Frontal cortex (tissue), 4 donors: ENCODE measurements around the gene RAPGEF5. TPM values are rescaled to one million over a fixed set of nuclear protein-coding genes. Genes with fewer than 3 reads are reported as not detected.

Source experiments
- DNase-seq, 2 donors: peaks; one replicate each; pipeline ENCODE4 v3.0.0; 2012; ENCODE audit warnings: low spot score in 2 of 2
- FAIRE-seq: peaks from 2 replicates; lab custom pipeline; 2012; peaks lifted over from hg19 to GRCh38; lab: Jason Lieb, UNC
- total RNA-seq: library from RNA; depleted of rRNA; stranded (reverse); fragments of >200 nt; gene quantifications from one replicate; pipeline ENCODE4 v1.2.3, GENCODE V29; 2014
- donor health status: control.
- donor health status: control.
- donor health status: control.

The RAPGEF5 gene
- total RNA-seq, 1 donor from 2014 or later = 90.9 TPM

- no peak for DNase-seq
- no peak for FAIRE-seq
These were observed 121.8 kb downstream of the RAPGEF5 start for GRCh38 chr7:22235134-22235533.

- DNase-seq (no peak), FAIRE-seq (no peak)
These were observed 122.7 kb downstream of the RAPGEF5 start for GRCh38 chr7:22234227-22234626.

GRCh38 chr7:22231806-22232205, 125.1 kb downstream of the RAPGEF5 start:
- DNase-seq (no peak), FAIRE-seq (no peak)

- FAIRE-seq (no peak), DNase-seq (no peak)
These were observed 125.8 kb downstream of the RAPGEF5 start for GRCh38 chr7:22231141-22231540.

- FAIRE-seq (no peak), DNase-seq (no peak)
These were observed 126.7 kb downstream of the RAPGEF5 start for GRCh38 chr7:22230238-22230637.

- FAIRE-seq (no peak), DNase-seq (no peak)
These were observed 127.8 kb downstream of the RAPGEF5 start for GRCh38 chr7:22229148-22229547.

GRCh38 chr7:22223807-22224206, 133.1 kb downstream of the RAPGEF5 start:
- DNase-seq (no peak), FAIRE-seq (no peak)

GRCh38 chr7:22220941-22221340, 136.0 kb downstream of the RAPGEF5 start:
- DNase-seq (no peak), FAIRE-seq (no peak)

- FAIRE-seq (no peak), DNase-seq (no peak)
These were observed 137.0 kb downstream of the RAPGEF5 start for GRCh38 chr7:22219739-22220493.

GRCh38 chr7:22219036-22219435, 137.9 kb downstream of the RAPGEF5 start:
- peak; percentile 95 for FAIRE-seq

GRCh38 chr7:22216832-22217475, 140.0 kb downstream of the RAPGEF5 start:
- FAIRE-seq = no peak
- no peak for DNase-seq

More at GRCh38 chr7:22219036-22219435, 137.9 kb downstream of the RAPGEF5 start:
- peak in 1 of 2 donors; percentile 9 for DNase-seq

GRCh38 chr7:22216309-22216708, 140.6 kb downstream of the RAPGEF5 start:
- FAIRE-seq (no peak), DNase-seq (no peak)

GRCh38 chr7:22214000-22214399, 143.0 kb downstream of the RAPGEF5 start:
- no peak for DNase-seq
- no peak for FAIRE-seq

GRCh38 chr7:22213081-22213480, 143.9 kb downstream of the RAPGEF5 start:
- no peak for DNase-seq
- no peak for FAIRE-seq

- DNase-seq (no peak), FAIRE-seq (no peak)
These were observed 146.0 kb downstream of the RAPGEF5 start for GRCh38 chr7:22210967-22211366.

- DNase-seq = no peak
- no peak for FAIRE-seq
These were observed 146.6 kb downstream of the RAPGEF5 start for GRCh38 chr7:22210355-22210754.

- DNase-seq = no peak
- no peak for FAIRE-seq
These were observed 148.2 kb downstream of the RAPGEF5 start for GRCh38 chr7:22208799-22209198.

- DNase-seq (no peak), FAIRE-seq (no peak)
These were observed 149.2 kb downstream of the RAPGEF5 start for GRCh38 chr7:22207724-22208225.

GRCh38 chr7:22205631-22206030, 151.3 kb downstream of the RAPGEF5 start:
- FAIRE-seq = no peak

GRCh38 chr7:22204312-22204711, 152.6 kb downstream of the RAPGEF5 start:
- DNase-seq (no peak), FAIRE-seq (no peak)

More at GRCh38 chr7:22205631-22206030, 151.3 kb downstream of the RAPGEF5 start:
- DNase-seq = no peak

- DNase-seq (no peak), FAIRE-seq (no peak)
These were observed 154.8 kb downstream of the RAPGEF5 start for GRCh38 chr7:22202141-22202540.
